C4-2B (cell line): ENCODE data around the gene ADCY9.

ENCODE experiments used
- H3K27ac ChIP-seq: fragments of 450-650 bp; 2 replicates; pipeline ENCODE4 v1.5.1; 2017
- ZFX ChIP-seq: fragments of 450-650 bp; IDR thresholded peaks from 2 replicates; pipeline ENCODE4 v1.6.1; 2017
- TF ChIP-seq, protein P1 (sequence below): fragments of 450-650 bp; conservative IDR thresholded peaks from 2 replicates; pipeline ENCODE4 v1.5.1; 2017; ENCODE audit warnings: mild to moderate bottlenecking

ADCY9 gene

DNA sequence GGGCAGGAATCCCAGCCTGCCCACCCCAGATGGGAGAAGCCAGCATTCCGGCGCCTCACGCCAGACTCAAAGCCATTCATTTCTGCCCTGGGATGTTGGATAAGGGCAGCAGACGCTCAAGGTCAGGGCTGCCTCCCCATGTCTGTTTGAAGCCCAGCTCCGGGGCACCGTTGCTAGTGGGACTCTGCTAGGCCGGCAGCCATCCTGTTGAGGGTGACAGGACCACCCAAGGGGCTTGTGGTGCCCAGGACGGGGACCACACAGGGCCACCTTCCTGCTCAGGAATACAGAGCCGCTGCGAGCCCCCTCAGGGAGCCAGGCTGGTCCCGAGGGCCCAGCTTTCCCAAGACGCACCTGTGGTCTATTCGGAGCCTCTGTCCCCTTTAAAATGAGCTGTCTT, 134.0 kb downstream of the ADCY9 start:
- TF ChIP-seq, protein P1, sequence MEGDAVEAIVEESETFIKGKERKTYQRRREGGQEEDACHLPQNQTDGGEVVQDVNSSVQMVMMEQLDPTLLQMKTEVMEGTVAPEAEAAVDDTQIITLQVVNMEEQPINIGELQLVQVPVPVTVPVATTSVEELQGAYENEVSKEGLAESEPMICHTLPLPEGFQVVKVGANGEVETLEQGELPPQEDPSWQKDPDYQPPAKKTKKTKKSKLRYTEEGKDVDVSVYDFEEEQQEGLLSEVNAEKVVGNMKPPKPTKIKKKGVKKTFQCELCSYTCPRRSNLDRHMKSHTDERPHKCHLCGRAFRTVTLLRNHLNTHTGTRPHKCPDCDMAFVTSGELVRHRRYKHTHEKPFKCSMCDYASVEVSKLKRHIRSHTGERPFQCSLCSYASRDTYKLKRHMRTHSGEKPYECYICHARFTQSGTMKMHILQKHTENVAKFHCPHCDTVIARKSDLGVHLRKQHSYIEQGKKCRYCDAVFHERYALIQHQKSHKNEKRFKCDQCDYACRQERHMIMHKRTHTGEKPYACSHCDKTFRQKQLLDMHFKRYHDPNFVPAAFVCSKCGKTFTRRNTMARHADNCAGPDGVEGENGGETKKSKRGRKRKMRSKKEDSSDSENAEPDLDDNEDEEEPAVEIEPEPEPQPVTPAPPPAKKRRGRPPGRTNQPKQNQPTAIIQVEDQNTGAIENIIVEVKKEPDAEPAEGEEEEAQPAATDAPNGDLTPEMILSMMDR, result no peak
- no peak for TF ChIP-seq ZFX
- no peak overlapping the region for H3K27ac ChIP-seq

DNA sequence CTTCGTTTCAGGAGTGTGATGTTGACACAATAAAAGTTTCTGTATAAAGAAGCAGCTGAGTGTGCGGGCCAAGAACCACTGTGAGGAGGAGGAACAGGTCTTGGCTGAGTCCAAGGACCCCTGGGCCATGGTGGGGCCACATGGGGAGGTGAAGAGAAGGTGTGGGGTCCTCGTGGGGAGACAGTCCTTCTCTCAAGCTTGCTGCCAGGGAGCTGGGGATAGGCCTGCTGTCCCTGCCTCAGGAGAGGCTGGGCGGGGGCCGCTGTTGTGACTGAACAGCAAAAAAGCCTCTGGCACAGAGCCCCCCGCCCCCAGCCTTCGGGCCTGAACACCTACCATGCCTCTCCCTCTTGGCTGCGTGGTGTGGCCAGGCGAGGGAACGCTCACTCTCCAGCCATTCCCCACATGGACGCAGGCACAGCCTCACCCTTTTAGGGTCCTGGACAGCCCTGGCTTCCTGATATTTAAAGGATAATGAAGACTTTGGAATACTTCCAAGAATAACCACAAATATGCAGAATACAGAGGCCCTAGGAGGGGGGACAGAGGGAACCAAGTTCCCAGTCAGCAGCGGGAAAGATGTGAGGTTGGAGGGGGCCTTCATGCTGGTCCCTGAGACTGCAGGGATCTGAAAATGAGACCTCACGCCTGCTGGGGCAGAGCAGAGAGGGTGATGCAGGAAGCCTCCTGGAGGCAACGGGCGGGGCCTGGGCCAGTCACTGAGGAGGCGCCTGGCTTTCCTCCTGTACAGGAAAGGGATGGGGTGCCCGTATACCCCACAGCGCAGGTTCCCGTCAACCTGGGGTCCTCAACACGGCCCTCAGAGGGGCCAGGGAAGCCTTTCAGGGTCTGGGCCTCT, 135.8 kb downstream of the ADCY9 start:
- no peak for TF ChIP-seq ZFX
- TF ChIP-seq, protein P1, result no peak
- H3K27ac ChIP-seq, result no peak overlapping the region

DNA sequence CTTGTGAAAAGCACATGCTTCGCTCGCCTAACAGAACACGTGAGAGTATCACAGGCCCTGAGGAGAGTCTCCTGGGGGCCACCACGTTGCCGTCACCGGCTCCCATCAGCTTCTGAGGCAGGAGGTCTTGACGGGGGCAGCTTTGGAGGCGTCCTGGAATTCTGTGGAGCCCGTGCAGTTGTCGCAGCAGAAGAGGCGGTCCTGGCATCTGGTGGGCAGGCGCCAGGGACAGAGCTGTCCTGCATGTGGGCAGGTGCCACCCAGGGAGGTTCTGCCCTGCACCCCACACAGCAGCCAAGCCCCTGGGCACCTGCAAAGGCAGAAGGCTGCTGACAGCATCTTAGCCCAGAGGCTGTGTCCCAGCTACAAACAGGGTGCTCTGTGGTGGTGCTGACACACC, 136.7 kb downstream of the ADCY9 start:
- H3K27ac ChIP-seq, result no peak overlapping the region
- TF ChIP-seq, protein P1, result no peak
- TF ChIP-seq ZFX, result no peak

DNA sequence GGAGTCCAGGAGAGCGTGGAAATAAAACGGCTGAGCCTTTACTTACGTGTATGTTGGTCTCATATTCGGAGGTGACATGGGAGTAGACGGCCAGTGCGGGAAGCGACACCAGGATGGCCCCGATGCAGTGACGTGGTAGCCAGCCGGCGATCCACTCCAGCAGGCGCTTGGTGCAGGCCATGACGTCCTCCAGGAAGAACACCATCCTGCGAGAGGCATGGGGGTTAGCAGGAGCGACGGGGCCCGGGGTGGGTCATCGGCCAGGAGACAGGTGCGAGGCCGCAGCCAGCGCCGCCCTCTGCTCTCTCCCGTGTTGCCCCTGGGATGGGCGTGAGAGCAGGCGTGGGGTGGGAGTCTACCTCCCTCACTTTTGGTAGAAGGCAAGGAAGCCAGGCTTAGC, 137.2 kb downstream of the ADCY9 start:
- H3K27ac ChIP-seq, result no peak overlapping the region
- TF ChIP-seq, protein P1, result no peak
- no peak for TF ChIP-seq ZFX

DNA sequence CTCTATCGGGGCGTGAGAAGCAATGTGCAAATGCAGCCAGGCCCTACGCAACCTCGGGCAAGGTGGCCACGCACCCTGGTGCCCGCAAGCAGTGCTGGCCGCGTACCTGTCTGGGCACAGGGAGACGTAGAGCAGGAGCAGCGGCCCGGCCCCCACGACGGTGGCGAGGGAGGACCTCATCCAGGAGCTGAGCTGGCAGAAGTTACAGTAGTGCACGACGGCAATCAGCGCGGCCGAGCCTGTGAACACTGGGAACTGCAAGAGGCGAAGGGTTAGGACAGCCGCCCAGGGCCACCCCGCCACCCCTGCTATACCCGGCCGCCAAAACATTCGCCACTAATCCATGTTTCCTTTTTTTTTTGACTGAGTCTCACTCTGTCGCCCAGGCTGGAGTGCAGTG, 138.9 kb downstream of the ADCY9 start:
- TF ChIP-seq ZFX, result no peak
- TF ChIP-seq, protein P1, result no peak
- H3K27ac ChIP-seq, result no peak overlapping the region

DNA sequence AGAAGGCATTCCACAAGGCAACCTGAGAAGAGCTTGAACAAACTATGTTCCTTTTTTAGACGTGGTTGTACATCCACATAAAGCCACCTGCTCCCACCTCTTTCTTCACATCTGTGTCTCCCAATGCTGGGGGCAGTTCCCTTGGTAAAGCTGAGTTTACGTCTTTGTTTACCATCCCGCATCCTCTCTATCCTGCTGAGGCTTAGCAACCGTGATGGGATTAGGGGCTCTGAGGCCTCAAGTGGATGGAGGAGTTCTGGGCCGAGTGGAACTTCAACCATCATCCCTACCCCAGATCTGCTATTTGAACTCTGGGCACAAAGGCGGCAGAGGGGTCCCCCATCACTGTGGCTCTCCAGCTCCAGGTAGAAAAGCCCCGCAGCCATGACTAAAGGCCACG, 141.5 kb downstream of the ADCY9 start:
- no peak for TF ChIP-seq ZFX
- TF ChIP-seq, protein P1, result no peak

DNA sequence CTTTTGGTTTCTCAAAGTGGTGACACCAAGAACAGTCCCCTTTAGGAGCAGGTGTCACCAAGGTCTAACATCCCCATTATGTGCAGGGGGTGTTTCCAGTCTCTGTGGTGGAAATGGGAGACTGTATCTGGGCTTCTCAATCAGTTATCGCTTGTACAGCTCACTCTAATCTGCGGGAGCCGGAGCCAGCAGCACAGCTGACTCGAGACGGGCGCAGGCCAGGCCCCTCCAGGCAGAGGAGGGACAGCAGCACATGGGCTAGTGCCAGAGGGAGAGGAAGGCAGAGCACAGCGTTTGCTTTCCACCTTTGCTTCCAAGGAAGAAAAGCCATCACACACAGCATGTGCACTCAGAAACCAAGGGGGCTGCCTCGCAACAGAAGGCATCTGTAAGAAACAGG, 144.5 kb downstream of the ADCY9 start:
- H3K27ac ChIP-seq, result no peak overlapping the region
- no peak for TF ChIP-seq ZFX
- TF ChIP-seq, protein P1, result no peak

More for the DNA sequence above, 141.5 kb downstream of the ADCY9 start:
- no peak overlapping the region for H3K27ac ChIP-seq
